Activated CD4-positive, alpha-beta T cell treated with anti-CD3 and anti-CD28 coated beads for 24 hours (primary cell): ENCODE data around the gene FANCC.

Source experiments
- DNase-seq, 2 donors: peaks; one replicate each; pipeline ENCODE4 v3.0.0-alpha.2; 2020; ENCODE audit warnings: low read depth in 2 of 2

FANCC gene

DNA sequence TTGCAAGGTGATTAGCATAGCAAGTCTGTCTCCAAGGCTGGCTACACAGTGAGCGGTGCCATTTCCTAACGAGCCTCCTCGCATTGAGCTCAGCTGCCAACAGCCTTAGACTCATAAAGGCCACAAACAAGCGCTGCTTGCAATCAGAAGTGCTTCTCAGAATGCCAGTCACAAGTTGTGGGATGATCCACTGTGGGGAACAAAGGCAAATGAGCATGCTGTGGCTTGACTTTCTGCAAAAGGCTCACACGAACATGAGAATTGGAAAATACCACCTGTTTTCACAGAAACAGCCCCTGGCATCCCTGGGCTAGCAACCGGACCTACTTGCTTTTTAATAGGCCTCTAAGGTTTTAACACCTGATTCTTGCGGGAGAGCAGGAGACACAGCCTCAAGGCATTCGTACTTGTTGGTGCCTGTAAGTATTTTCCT lies 215.5 kb downstream of the FANCC start:
- no peak for DNase-seq

GRCh38 chr9:95101326-95101725 lies 216.2 kb downstream of the FANCC start:
- no peak for DNase-seq

- no peak for DNase-seq
Measured at GRCh38 chr9:95100071-95100627, 217.4 kb downstream of the FANCC start.

DNA sequence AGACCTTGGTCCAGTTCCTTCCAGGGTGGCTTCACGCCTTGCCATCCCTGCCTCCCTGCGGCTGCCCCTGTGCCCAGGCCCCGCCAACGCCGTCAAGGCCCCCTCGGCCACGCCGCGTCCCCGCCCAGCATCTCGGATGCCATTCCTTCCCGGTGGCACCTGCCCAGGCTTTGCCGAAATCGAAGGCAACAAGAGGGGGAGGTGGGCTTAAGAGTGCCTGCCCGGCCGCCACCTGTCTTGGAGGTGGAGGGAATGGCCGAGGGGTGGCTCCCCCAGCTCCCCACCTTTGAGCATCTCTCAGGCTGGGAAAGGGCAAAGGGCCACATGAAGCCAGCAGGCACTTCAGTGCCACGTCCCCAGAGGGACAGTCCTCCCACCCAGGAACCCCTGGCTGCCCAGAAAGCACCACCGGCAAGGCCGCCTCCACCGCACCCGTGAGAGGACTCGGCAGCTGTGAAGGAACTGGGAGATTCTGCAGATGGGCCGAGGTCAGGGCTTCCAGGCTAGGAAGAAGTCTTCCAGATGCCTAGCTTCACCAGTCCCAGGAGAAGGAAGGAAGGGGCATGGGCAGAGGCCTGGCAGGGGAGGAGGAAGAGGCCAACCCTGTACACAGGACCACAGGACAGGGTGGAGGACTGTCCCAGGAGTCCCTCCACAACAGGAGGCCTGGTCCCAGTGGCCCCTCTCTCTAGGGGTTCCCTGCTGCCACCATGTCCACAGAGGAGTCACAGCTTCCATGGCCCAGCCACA lies 218.0 kb downstream of the FANCC start:
- DNase-seq, result no peak

DNA sequence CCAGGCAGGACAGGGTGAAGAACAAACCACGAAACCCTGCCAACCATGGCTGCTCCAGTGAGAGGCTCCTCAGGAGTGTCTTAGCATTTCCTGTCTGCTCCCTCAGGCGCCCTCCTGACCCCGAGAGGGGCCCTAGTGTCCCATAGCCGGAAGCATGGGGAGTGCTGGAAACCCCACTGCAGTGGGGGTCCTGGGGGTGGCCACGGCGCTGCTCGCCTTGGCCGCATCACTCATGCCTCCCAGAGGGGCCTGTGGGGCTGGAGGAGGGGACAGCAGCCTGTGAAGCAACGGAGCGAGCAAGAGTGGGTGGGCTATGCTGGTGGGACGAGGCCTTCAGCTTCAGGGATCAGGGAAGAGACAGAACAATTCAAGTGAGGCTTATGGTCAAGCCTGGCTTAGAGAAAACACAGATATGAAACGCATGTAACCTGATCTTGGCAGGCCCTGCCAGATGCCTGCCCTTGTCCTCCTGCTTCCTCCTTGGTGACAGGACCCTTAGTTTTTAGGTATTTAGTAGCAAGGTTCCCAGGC lies 219.1 kb downstream of the FANCC start:
- no peak for DNase-seq

DNA sequence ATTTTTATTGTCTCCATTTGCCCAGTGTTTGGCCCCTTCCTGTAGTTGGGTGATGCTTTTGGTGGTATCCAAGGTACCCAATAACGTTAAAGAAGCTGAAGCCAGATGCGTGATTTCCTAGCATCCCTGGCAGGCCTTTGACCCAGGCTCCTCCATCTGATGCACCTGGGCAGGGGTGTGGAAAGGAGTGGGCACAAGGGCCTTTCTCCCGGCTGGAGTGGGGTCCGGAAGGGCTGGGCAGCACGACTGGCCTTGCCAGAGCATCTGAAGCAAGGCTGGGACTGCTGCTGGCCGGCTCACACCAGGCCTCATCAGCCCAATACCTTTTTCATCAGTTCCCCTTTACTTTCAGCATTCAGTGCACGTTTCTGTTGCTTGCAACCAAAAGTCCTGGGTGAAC lies 220.2 kb downstream of the FANCC start:
- no peak for DNase-seq

DNA sequence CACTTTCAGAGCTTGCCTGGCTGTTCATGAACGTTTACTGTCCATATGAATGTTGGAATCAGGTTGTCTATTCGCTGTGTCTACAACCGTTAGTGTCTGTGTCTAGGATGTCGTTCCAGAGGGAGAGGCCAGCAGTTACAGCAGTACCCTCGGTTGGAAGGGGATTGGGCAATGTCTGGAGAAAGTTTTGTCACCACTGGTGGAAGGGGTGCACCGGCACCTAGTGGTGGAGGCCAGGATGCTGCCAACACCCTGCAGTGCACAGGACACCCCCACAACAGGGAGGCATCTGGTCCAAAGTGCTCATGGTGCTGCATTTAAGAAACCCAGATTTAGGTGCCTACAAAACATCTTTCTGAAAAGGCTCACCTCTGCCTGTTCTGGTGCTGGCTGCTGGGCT lies 220.7 kb downstream of the FANCC start:
- no peak for DNase-seq

- no peak for DNase-seq
Measured at GRCh38 chr9:95096381-95096780, 221.1 kb downstream of the FANCC start.

- no peak for DNase-seq
Measured at GRCh38 chr9:95095641-95096355, 221.7 kb downstream of the FANCC start.

GRCh38 chr9:95094002-95094401 lies 223.5 kb downstream of the FANCC start:
- DNase-seq, result no peak

- DNase-seq, result no peak
Measured at GRCh38 chr9:95093586-95093985, 223.9 kb downstream of the FANCC start.

- DNase-seq, result no peak
Measured at GRCh38 chr9:95092262-95093072, 225.0 kb downstream of the FANCC start.

GRCh38 chr9:95091601-95092261 lies 225.8 kb downstream of the FANCC start:
- no peak for DNase-seq

DNA sequence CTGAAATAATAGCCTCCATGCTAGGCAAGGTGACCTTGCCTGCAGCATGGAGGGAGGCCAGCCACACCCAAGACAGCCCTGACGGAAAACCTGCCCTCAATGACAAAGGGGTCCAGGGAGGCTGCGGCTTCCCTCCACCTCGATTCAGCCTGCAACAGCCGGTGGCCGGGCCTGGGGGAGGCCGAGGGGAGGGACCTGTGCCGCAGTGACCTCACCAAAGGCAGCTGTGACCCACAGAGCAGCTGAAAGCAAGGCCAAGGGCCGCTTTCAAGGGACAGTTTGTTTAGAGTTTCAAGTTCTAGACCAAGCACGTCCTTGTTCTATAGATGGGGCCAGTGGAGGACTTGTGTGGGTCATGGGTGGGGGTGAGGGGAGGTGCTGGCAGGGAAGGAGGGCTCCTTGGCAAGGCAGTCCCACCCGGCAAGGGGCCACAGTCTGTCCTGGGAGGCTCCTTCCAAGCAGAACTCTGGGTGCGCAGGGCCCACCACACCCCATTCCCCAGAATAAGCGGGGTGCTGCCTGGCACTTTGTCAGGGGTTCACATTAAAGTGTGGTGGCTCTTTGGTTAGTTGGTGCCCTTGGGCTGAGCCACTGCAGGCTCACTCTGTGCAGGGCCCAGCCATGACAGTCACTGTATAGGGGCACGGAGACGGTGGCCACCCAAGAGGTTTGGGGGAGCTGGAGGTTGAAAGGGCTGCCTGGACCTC lies 226.5 kb downstream of the FANCC start:
- no peak for DNase-seq

GRCh38 chr9:95090023-95090791 lies 227.3 kb downstream of the FANCC start:
- no peak for DNase-seq

DNA sequence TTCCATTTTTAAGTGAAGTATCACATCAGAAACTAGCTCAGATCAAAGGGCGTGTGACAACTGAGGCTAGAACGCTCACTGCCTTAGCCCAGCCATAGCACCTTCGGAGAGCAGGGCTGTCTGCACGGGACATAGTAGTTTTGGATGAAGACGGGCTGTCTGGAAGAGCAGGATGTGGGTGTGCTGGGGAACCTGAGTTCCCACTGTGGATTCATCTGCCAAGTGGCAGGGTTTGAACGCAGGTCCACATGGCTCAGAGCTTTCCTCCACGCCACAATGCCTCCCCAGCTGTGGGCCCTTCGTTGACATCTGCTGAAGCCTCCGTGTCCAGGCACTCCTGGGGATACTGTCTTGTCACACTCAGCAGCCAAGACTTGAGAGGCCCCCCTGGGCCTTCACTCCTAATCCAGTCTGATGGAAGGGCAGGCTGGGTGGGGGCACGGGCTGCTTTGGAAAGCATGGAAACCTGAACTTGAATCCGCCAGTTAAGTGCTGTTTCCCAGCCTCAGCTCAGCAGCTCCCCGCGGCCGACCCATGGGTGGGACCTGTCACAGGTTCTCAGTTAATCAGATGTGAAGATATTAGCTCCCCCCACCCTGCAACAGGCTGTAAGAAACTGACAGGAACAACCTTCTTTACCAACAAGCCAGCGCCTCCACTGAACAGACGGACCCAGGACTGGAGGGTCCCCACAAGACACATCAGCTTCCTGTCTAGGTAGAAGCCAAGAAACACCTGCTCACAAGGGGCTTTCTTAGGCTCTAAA lies 228.1 kb downstream of the FANCC start:
- no peak for DNase-seq

DNA sequence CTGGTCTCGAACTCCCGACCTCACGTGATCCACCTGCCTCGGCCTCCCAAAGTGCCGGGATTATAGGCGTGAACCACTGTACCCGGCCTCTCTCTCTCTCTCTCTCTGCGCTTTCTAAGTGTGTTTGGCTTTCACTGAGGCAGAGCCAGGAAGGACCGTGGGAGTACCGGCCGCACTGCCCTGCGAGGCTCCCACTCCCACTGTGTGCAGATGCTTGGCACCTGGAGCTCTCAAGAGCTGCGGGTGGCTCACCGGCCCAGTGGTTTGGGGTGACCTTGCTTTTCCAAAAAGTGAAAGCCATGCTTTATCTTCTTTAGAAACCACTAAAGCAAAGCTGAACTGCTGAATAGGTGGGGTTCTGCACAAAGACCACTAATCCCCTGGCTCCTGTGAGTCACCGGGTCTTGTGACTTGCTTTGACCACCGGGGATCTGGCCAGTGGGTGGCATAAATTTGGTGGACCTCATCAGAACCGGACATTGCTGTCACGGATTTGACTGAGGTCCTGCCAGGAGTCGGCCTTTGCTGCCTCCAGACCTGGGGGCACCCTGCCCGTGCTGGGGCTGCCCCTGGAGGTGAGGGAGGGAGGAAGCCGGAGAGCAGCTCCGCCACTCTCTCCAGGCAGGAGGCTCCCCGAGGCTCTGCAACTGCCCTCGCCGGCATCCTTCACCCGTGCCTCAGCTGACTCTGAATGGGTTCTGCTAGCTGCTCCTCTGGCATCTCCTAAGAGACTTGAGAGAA lies 228.9 kb downstream of the FANCC start:
- no peak for DNase-seq

DNA sequence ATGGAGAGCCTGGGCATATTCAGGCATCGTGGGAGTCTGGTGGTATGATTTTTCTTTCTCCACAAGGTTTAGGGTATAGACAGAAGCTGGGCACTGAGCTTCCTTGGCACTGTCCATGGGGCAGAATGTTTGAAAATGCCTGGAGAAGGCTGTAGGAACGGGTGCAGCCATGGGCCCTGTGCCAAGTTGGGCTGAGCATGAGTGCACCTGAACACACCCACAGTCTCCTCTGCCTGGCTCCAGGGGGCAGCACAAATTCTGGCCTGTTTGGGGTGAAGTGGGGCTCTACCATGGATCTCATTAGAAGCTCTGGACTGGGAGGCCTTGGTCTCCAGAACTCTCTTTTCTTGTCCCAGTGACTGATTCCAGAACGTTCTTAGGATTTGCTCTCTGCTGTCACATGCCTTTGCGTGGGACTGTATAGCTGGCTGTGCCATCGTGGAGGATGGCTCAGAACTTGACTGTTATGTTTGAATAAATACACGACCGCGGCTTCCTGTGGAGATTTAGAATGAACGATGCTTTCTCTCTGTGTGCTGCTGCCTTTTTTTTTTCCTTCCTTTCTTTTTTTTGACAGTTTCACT lies 229.8 kb downstream of the FANCC start:
- DNase-seq, result no peak
